IMR-90 (cell line): ENCODE measurements around the gene PSENEN. TPM values are rescaled to one million over a fixed set of nuclear protein-coding genes. Genes with fewer than 3 reads are reported as not detected.
A peak's percentile ranks its signal among the peaks of the same experiment; 100 is the strongest.

Experiments used
- ATAC-seq: fragments of 200-7000 bp; cut with Tn5 transposase; 2 replicates; pipeline ENCODE4 v1.9.1; 2020; ENCODE audit warnings: low read depth, mild to moderate bottlenecking, moderate library complexity
- BruUV-seq: library from RNA; stranded (reverse); fragments of 400-500 nt; replicated peaks from 2 replicates; lab custom pipeline; 2021; lab: Mats Ljungman, UMichigan
- CTCF ChIA-PET: fragments of 300-600 bp; formaldehyde crosslinking; extraction: SDS; loops from one replicate; lab custom pipeline; 2021; ENCODE audit warnings: antibody characterized with exemption; lab: Yijun Ruan, JAX
- POLR2A ChIA-PET: fragments of 300-600 bp; sonication (Branson Sonifier 250); formaldehyde crosslinking; loops from one replicate; lab custom pipeline; 2022; ENCODE audit warnings: antibody characterized with exemption; ENCODE audit not compliant: unreplicated experiment; lab: Charles Lee
- DNase-seq: peaks from one replicate; pipeline ENCODE4 v3.0.0; 2013
- H2AFZ ChIP-seq: replicated peaks from 2 replicates; pipeline ENCODE3; 2013; ENCODE audit warnings: low read length, mild to moderate bottlenecking; ENCODE audit not compliant: poor library complexity
- H2AK5ac ChIP-seq: 2 replicates; pipeline ENCODE4 v1.6.1; 2013; ENCODE audit warnings: low read depth, low read length, inconsistent platforms
- H2AK9ac ChIP-seq: replicated peaks from 2 replicates; pipeline ENCODE3; 2013; ENCODE audit warnings: mild to moderate bottlenecking, low read depth, low read length, moderate library complexity; ENCODE audit not compliant: poor library complexity
- H2BK120ac ChIP-seq: 2 replicates; pipeline ENCODE4 v1.6.1; 2013; ENCODE audit warnings: low read depth, low read length, inconsistent platforms
- H2BK15ac ChIP-seq: 3 replicates; pipeline ENCODE4 v1.6.1; 2013; ENCODE audit warnings: low read depth, low read length, inconsistent platforms
- H2BK20ac ChIP-seq: 2 replicates; pipeline ENCODE4 v1.6.1; 2013; ENCODE audit warnings: low read depth, mild to moderate bottlenecking, inconsistent platforms, low read length, moderate library complexity
- H2BK5ac ChIP-seq: 2 replicates; pipeline ENCODE4 v1.6.1; 2013; ENCODE audit warnings: mild to moderate bottlenecking, low read depth, low read length, inconsistent platforms; ENCODE audit not compliant: poor library complexity, severe bottlenecking
- H3K14ac ChIP-seq: replicated peaks from 2 replicates; pipeline ENCODE4 v1.6.1; 2013; ENCODE audit warnings: low read depth, low read length, inconsistent platforms
- H3K18ac ChIP-seq: 2 replicates; pipeline ENCODE4 v1.6.1; 2013; ENCODE audit warnings: low read depth, low read length, control low read depth
- H3K23ac ChIP-seq: 2 replicates; pipeline ENCODE4 v1.6.1; 2013; ENCODE audit warnings: low read depth, low read length, inconsistent platforms
- H3K27ac ChIP-seq: 2 replicates; pipeline ENCODE4 v1.5.1; 2013; ENCODE audit warnings: mild to moderate bottlenecking, control low read depth, low read length; ENCODE audit not compliant: insufficient read depth
- H3K27me3 ChIP-seq: 2 replicates; pipeline ENCODE4 v1.6.1; 2013; ENCODE audit warnings: low read length; ENCODE audit not compliant: control insufficient read depth, insufficient read depth
- H3K36me3 ChIP-seq: 2 replicates; pipeline ENCODE4 v1.6.1; 2013; ENCODE audit warnings: low read length, mixed read lengths; ENCODE audit not compliant: control insufficient read depth, insufficient read depth
- H3K4ac ChIP-seq: 2 replicates; pipeline ENCODE4 v1.6.1; 2013; ENCODE audit warnings: low read depth, low read length, inconsistent platforms
- H3K4me1 ChIP-seq: 2 replicates; pipeline ENCODE4 v1.6.1; 2013; ENCODE audit warnings: low read length, mixed read lengths; ENCODE audit not compliant: control insufficient read depth, insufficient read depth
- H3K4me2 ChIP-seq: 2 replicates; pipeline ENCODE4 v1.6.1; 2013; ENCODE audit warnings: low read depth, mild to moderate bottlenecking, control low read depth, low read length, moderate library complexity
- H3K4me3 ChIP-seq: 2 replicates; pipeline ENCODE4 v1.5.1; 2013; ENCODE audit warnings: low read depth, mild to moderate bottlenecking, control low read depth, low read length, moderate library complexity; ENCODE audit not compliant: insufficient read depth
- H3K56ac ChIP-seq: 2 replicates; pipeline ENCODE4 v1.6.1; 2013; ENCODE audit warnings: low read length, inconsistent platforms; ENCODE audit not compliant: insufficient read depth; ENCODE audit errors: extremely low read depth
- H3K79me1 ChIP-seq, 2 experiments: 2 replicates each; pipeline ENCODE4 v1.6.1; 2013; ENCODE audit warnings: low read length in 2 of 2, inconsistent platforms in 1 of 2, low read depth in 1 of 2
- H3K9ac ChIP-seq: 2 replicates; pipeline ENCODE4 v1.6.1; 2013; ENCODE audit warnings: low read depth, low read length, control low read depth
- H3K9me1 ChIP-seq: 2 replicates; pipeline ENCODE4 v1.6.1; 2013; ENCODE audit warnings: low read length, inconsistent platforms; ENCODE audit not compliant: insufficient read depth
- H3K9me3 ChIP-seq: 2 replicates; pipeline ENCODE4 v1.6.1; 2013; ENCODE audit warnings: low read length; ENCODE audit not compliant: control insufficient read depth, insufficient read depth
- H4K20me1 ChIP-seq: 2 replicates; pipeline ENCODE4 v1.6.1; 2013; ENCODE audit warnings: low read length, inconsistent platforms; ENCODE audit not compliant: insufficient read depth
- H4K5ac ChIP-seq: 2 replicates; pipeline ENCODE4 v1.6.1; 2013; ENCODE audit warnings: mild to moderate bottlenecking, low read depth, low read length, control low read depth
- H4K8ac ChIP-seq, 2 experiments: 2 replicates each; pipeline ENCODE4 v1.6.1; 2013; ENCODE audit warnings: low read depth in 2 of 2, low read length in 2 of 2, control low read depth in 1 of 2, inconsistent platforms in 1 of 2
- H4K91ac ChIP-seq: 2 replicates; pipeline ENCODE4 v1.6.1; 2013; ENCODE audit warnings: low read depth, low read length, inconsistent platforms; ENCODE audit not compliant: insufficient read depth
- BHLHE40 ChIP-seq: fragments of 150-350 bp; IDR thresholded peaks from 2 replicates; pipeline ENCODE4 v1.6.1; 2016; ENCODE audit warnings: mild to moderate bottlenecking, low read depth, low read length
- CEBPB ChIP-seq: IDR thresholded peaks from 2 replicates; pipeline ENCODE4 v1.6.1; 2012; ENCODE audit warnings: low read depth, low read length, improper control_type of control experiment
- CHD1 ChIP-seq: IDR thresholded peaks from 2 replicates; pipeline ENCODE4 v1.6.1; 2012; ENCODE audit warnings: low read depth, low read length, improper control_type of control experiment
- FOS ChIP-seq: fragments of 150-350 bp; IDR thresholded peaks from 2 replicates; pipeline ENCODE4 v1.6.1; 2016; ENCODE audit warnings: low read depth, low read length
- MAZ ChIP-seq: IDR thresholded peaks from 2 replicates; pipeline ENCODE4 v1.6.1; 2012; ENCODE audit warnings: low read depth, mild to moderate bottlenecking, low read length, improper control_type of control experiment, moderate library complexity, borderline replicate concordance
- POLR2A ChIP-seq: IDR thresholded peaks from 2 replicates; pipeline ENCODE4 v1.6.1; 2012; ENCODE audit warnings: mild to moderate bottlenecking, low read depth, low read length
- RCOR1 ChIP-seq: IDR thresholded peaks from 2 replicates; pipeline ENCODE4 v1.6.1; 2012; ENCODE audit warnings: mild to moderate bottlenecking, low read length, improper control_type of control experiment; ENCODE audit not compliant: insufficient replicate concordance
- RFX5 ChIP-seq: IDR thresholded peaks from 2 replicates; pipeline ENCODE4 v1.8.0; 2012; ENCODE audit warnings: low read depth, mild to moderate bottlenecking, low read length, moderate library complexity
- SMC3 ChIP-seq: fragments of 150-350 bp; IDR thresholded peaks from 2 replicates; pipeline ENCODE4 v1.6.1; 2016; ENCODE audit warnings: low read depth, mild to moderate bottlenecking, antibody characterized with exemption, low read length, moderate library complexity
- WGBS, 2 experiments: methylation state at CpG; one replicate each; pipeline versions ENCODE4 v1.1.5 to v1.1.7; 2013; ENCODE audit warnings: missing lambda C conversion rate in 2 of 2; ENCODE audit not compliant: insufficient read length in 1 of 2; ENCODE audit errors: extremely low coverage in 2 of 2; 5-methylcytosine and 5-hydroxymethylcytosine counted together
- dilution Hi-C: fragments of 300-500 bp; cut with HindIII; formaldehyde crosslinking; loops from one replicate; pipeline ENCODE4 v1.14.3; 2018; ENCODE audit warnings: low sequenced_read_pairs; ENCODE audit not compliant: unreplicated experiment
- in situ Hi-C: fragments of 300-500 bp; cut with MboI; formaldehyde crosslinking; loops from 3 replicates; pipeline ENCODE4 v1.14.3; 2019; ENCODE audit warnings: low sequenced_read_pairs, inconsistent platforms, mixed read lengths
- intact Hi-C: fragments of 100-400 bp; cut with micrococcal nuclease; formaldehyde crosslinking; loops from 2 replicates; pipeline ENCODE4 v1.10.0; 2022
- polyA plus RNA-seq, 3 experiments: library from polyadenylated mRNA; depleted of rRNA; stranded (reverse); fragments of >200 nt; gene quantifications; 2 replicates each; pipeline ENCODE4 v1.2.3, GENCODE V29; 2012; ENCODE audit warnings: low replicate concordance in 1 of 3
- total RNA-seq: library from RNA; depleted of rRNA; stranded (reverse); fragments of >200 nt; gene quantifications from 2 replicates; pipeline ENCODE4 v1.2.3, GENCODE V29; 2012
- TF ChIP-seq, protein P1 (sequence below): fragments of 150-350 bp; IDR thresholded peaks from 2 replicates; pipeline ENCODE4 v1.6.1; 2016; ENCODE audit warnings: low read depth, mild to moderate bottlenecking, low read length, moderate library complexity, borderline replicate concordance

PSENEN gene
- total and polyA plus RNA-seq, 2 of the 4 experiments (the other 2 are of a cell fraction): 9.0 to 47.0 TPM

DNA sequence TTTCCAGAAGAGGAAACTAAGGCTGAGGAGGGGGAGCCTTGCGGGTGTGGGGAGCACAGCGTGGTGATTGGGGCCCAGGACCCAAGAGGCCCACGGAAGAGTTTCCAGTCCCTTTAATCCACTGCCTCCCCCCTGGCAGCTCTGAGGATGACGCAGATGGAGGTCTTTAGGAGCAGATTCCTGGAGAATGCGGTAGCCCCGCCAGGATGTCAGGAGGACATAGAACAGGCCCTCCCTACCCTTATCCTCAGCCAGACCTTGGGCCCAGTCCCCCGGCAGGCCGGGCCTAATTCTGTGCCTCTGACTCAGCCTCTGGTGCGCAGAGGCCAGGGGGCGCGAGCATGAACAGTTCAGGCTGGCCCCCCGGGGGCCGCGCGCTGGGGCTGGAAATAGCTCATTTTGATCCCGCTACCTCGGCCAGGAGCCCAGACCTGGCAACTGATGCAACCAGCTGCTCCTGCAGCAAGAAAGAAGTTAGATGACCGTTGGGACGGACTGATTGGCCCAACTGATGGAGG is 11.8 kb downstream of the PSENEN start:
- CTCF ChIA-PET: interaction anchor here (0.6 kb wide), 1 partner anchor 174 kb away, joined by 3 read pairs; no protein-coding TSS in a partner anchor
- intact Hi-C loops: loop anchor here (5.0 kb wide), 1 partner anchor 175 kb away; no protein-coding TSS in a partner anchor

More for the DNA sequence above, 11.8 kb downstream of the PSENEN start:
- no CpG with 5 or more reads among the region's 19 CpGs for WGBS, 2 experiments
- H3K9me1 ChIP-seq: peaks cover 20% of the 10 kb centered on the region; the same call in 1 of the 2 replicates
- peak overlapping the region; percentile 92 for H4K91ac ChIP-seq
- peak overlapping the region; percentile 96 for H2BK5ac ChIP-seq
- H2AK9ac ChIP-seq: peak overlapping the region; percentile 92
- H3K4me1 ChIP-seq: peaks cover 13% of the 10 kb centered on the region
- H4K8ac ChIP-seq: peak overlapping the region; percentile 78 to 94
- H4K20me1 ChIP-seq: peaks cover 6% of the 10 kb centered on the region; the same call in 1 of the 2 replicates
- peak overlapping the region; percentile 90; the same call in 1 of the 2 replicates for H3K23ac ChIP-seq
- 0 out of 2 replicates have a peak overlapping the region, but pooled peaks have one; percentile 1 for H3K4me3 ChIP-seq
- peak overlapping the region; percentile 78 for H3K56ac ChIP-seq
- TF ChIP-seq FOS: peak; percentile 58
- TF ChIP-seq MAZ: peak; percentile 57; the same call in 1 of the 2 replicates
- TF ChIP-seq, protein P1, sequence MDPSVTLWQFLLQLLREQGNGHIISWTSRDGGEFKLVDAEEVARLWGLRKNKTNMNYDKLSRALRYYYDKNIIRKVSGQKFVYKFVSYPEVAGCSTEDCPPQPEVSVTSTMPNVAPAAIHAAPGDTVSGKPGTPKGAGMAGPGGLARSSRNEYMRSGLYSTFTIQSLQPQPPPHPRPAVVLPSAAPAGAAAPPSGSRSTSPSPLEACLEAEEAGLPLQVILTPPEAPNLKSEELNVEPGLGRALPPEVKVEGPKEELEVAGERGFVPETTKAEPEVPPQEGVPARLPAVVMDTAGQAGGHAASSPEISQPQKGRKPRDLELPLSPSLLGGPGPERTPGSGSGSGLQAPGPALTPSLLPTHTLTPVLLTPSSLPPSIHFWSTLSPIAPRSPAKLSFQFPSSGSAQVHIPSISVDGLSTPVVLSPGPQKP: no peak
- 0 out of 2 replicates have a peak, but pooled peaks have one; percentile 29 for TF ChIP-seq CEBPB
- TF ChIP-seq RFX5: no peak
- peak; percentile 35; the same call in 1 of the 2 replicates for TF ChIP-seq BHLHE40
- peak; percentile 82; the same call in 1 of the 2 replicates for TF ChIP-seq POLR2A
- TF ChIP-seq CHD1: no peak
- TF ChIP-seq SMC3: 0 out of 2 replicates have a peak, but pooled peaks have one; percentile 5
- TF ChIP-seq RCOR1: no peak
- POLR2A ChIA-PET: no interaction called here
- peak overlapping the region; percentile 87 for H3K14ac ChIP-seq
- peak overlapping the region; percentile 80 for H4K5ac ChIP-seq
- DNase-seq: peak; percentile 96
- no peaks in the 10 kb centered on the region for H3K9me3 ChIP-seq
- H3K9ac ChIP-seq: peak overlapping the region; percentile 90
- no peak overlapping the region; the same call in 2 of the 3 replicates for H2BK15ac ChIP-seq
- in situ Hi-C loops: no loop called here
- BruUV-seq: no TSS peak
- dilution Hi-C loops: no loop called here
- H3K27me3 ChIP-seq: no peaks in the 10 kb centered on the region
- peak overlapping the region; percentile 93 for H3K4me2 ChIP-seq
- peak overlapping the region; percentile 91 for H3K4ac ChIP-seq
- H2BK20ac ChIP-seq: peak overlapping the region; percentile 43; the same call in 1 of the 2 replicates
- H2AK5ac ChIP-seq: peak overlapping the region; percentile 82
- H3K79me1 ChIP-seq: peaks cover 35 to 68% of the 10 kb centered on the region in 2 experiments
- peak overlapping the region; percentile 68 for H3K18ac ChIP-seq
- H3K27ac ChIP-seq: peak overlapping the region; percentile 97
- peak; percentile 52 for ATAC-seq
- peaks cover 34% of the 10 kb centered on the region for H3K36me3 ChIP-seq
- peak overlapping the region; percentile 92 for H2BK120ac ChIP-seq
- peak overlapping the region; percentile 96 for H2AFZ ChIP-seq
